Peyer's patch (tissue), 4 donors: ENCODE data around the gene TLL2.

ENCODE experiments used
- POLR2A ChIP-seq, 2 donors: fragments of 450-650 bp; IDR thresholded peaks; one replicate each; pipeline ENCODE4 v1.5.1; 2017; ENCODE audit warnings: antibody characterized with exemption in 2 of 2, mild to moderate bottlenecking in 2 of 2, moderate library complexity in 2 of 2
- TF ChIP-seq, protein P1 (sequence below), 6 experiments: fragments of 450-650 bp in 4 of 6; fragments of 200-600 bp in 2 of 6; sonication (generic) in 1 of 6; IDR thresholded peaks; one replicate each; pipeline ENCODE4 v1.5.1; 2017 to 2019; ENCODE audit warnings: antibody characterized with exemption in 6 of 6, mild to moderate bottlenecking in 3 of 6, moderate library complexity in 1 of 6

DNA sequence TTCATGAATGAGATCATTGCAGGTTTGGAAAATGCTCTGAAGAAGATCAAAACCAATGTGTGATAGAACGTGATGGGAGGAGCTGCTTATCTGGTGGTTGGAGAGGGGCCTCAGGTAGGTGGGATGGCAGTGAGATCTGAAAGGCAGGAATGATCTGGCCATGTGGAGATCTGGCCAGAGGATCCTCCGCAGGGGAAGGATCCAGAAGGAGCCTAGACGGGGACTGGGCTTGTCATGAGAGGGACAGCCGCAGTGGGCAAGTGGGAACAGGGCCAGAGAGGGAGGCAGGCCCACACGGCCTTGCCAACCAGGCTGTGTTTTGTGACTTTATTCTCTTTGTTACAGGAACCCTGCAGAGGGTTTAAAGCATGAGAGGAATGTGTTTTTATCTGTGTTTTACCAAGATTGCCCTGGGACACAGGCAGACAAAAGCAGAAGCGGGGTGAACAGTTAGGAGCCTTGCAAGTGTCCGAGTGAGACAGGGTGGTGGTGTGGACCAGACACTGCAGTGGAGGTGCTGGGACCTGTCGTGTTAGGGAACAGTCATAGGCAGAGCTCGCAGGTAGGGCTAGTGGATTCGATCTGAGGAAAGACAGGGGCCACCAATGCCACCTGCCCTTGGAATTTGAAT lies 66.6 kb downstream of the TLL2 start:
- TF ChIP-seq, protein P1, sequence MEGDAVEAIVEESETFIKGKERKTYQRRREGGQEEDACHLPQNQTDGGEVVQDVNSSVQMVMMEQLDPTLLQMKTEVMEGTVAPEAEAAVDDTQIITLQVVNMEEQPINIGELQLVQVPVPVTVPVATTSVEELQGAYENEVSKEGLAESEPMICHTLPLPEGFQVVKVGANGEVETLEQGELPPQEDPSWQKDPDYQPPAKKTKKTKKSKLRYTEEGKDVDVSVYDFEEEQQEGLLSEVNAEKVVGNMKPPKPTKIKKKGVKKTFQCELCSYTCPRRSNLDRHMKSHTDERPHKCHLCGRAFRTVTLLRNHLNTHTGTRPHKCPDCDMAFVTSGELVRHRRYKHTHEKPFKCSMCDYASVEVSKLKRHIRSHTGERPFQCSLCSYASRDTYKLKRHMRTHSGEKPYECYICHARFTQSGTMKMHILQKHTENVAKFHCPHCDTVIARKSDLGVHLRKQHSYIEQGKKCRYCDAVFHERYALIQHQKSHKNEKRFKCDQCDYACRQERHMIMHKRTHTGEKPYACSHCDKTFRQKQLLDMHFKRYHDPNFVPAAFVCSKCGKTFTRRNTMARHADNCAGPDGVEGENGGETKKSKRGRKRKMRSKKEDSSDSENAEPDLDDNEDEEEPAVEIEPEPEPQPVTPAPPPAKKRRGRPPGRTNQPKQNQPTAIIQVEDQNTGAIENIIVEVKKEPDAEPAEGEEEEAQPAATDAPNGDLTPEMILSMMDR (IDR thresholded peaks at IDR 0.05): no peak
- TF ChIP-seq POLR2A (IDR thresholded peaks at IDR 0.05): no peak
